Testis (tissue), 3 donors: ENCODE measurements around the gene TSPAN7. TPM values are rescaled to one million over a fixed set of nuclear protein-coding genes. Genes with fewer than 3 reads are reported as not detected.

Experiments used
- DNase-seq: peaks from one replicate; pipeline ENCODE4 v3.0.0-alpha.2; 2019
- H3K27ac ChIP-seq, 2 donors: fragments of 200-600 bp; sonication (generic); one replicate each; pipeline ENCODE4 v1.5.1; 2019
- H3K27me3 ChIP-seq: fragments of 200-600 bp; sonication (generic); one replicate; pipeline ENCODE4 v1.5.1; 2019
- H3K36me3 ChIP-seq: fragments of 200-600 bp; sonication (generic); one replicate; pipeline ENCODE4 v1.5.1; 2017; ENCODE audit warnings: low read depth; ENCODE audit errors: missing control alignments
- H3K4me1 ChIP-seq: fragments of 200-600 bp; sonication (generic); one replicate; pipeline ENCODE4 v1.5.1; 2019
- H3K4me3 ChIP-seq, 2 donors: fragments of 200-600 bp; sonication (generic); one replicate each; pipeline ENCODE4 v1.5.1; 2017 to 2019
- H3K9me3 ChIP-seq: fragments of 200-600 bp; sonication (generic); one replicate; pipeline ENCODE4 v1.5.1; 2017
- POLR2A ChIP-seq: fragments of 450-650 bp; IDR thresholded peaks from one replicate; pipeline ENCODE4 v1.6.1; 2017; ENCODE audit warnings: antibody characterized with exemption, mild to moderate bottlenecking, moderate library complexity
- WGBS, 2 donors: methylation state at CpG; one replicate each; pipeline ENCODE4 v1.1.5; 2018; 5-methylcytosine and 5-hydroxymethylcytosine counted together
- intact Hi-C: fragments of 100-400 bp; cut with DNase I; formaldehyde crosslinking; loops from one replicate; pipeline ENCODE4 v1.15.1; 2023; ENCODE audit warnings: low total_unique reads
- polyA plus RNA-seq: library from polyadenylated mRNA; stranded (reverse); fragments of 350-450 nt; fragmentation: Illumina TruSeq; extraction: RNeasy Lipid Tissue Mini Kit (QIAGEN cat#74804); gene quantifications from one replicate; pipeline ENCODE4 v1.2.3, GENCODE V29; 2014; ENCODE audit warnings: low read depth, low replicate concordance; ENCODE audit not compliant: insufficient read depth
- small RNA-seq, 2 donors: library from RNA; depleted of rRNA; stranded (forward); fragments of <200 nt; gene quantifications; one replicate each; pipeline ENCODE3, GENCODE V24; 2016
- total RNA-seq, 2 donors: library from RNA; depleted of rRNA; stranded (reverse); fragments of >200 nt; gene quantifications; one replicate each; pipeline ENCODE4 v1.2.3, GENCODE V29; 2016
- TF ChIP-seq, protein P1 (sequence below), 3 experiments: fragments of 450-650 bp in 2 of 3; fragments of 200-600 bp in 1 of 3; sonication (generic) in 1 of 3; IDR thresholded peaks; one replicate each; pipeline ENCODE4 v1.5.1; 2016 to 2019; ENCODE audit warnings: antibody characterized with exemption in 3 of 3, mild to moderate bottlenecking in 2 of 3, moderate library complexity in 1 of 3

Gene TSPAN7
- total and polyA plus RNA-seq, 3 donors from 2014 or later = 5.7 to 21.5 (median 6.4) TPM

DNA sequence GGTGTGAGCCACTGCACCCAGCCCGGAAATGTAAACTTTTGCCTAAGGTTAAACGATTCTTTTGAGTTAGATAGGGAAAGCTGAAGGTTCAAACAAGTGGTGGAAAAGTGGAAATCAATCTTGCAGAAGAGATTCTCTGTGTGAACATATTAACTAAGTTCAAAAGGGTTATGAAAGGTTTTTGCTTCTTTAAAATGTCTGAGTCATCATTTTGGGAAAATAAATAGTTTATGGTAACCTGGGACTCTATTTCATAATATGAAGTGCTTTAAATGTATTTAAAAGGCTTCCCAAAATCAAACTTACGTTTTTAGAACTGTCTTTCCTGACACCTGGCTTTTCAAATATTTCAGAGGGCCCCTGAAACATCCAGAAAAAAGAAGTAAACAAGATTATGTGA is 166.3 kb downstream of the TSPAN7 start:
- TF ChIP-seq, protein P1, sequence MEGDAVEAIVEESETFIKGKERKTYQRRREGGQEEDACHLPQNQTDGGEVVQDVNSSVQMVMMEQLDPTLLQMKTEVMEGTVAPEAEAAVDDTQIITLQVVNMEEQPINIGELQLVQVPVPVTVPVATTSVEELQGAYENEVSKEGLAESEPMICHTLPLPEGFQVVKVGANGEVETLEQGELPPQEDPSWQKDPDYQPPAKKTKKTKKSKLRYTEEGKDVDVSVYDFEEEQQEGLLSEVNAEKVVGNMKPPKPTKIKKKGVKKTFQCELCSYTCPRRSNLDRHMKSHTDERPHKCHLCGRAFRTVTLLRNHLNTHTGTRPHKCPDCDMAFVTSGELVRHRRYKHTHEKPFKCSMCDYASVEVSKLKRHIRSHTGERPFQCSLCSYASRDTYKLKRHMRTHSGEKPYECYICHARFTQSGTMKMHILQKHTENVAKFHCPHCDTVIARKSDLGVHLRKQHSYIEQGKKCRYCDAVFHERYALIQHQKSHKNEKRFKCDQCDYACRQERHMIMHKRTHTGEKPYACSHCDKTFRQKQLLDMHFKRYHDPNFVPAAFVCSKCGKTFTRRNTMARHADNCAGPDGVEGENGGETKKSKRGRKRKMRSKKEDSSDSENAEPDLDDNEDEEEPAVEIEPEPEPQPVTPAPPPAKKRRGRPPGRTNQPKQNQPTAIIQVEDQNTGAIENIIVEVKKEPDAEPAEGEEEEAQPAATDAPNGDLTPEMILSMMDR (IDR thresholded peaks at IDR 0.05) = no peak
- no peak for TF ChIP-seq POLR2A

DNA sequence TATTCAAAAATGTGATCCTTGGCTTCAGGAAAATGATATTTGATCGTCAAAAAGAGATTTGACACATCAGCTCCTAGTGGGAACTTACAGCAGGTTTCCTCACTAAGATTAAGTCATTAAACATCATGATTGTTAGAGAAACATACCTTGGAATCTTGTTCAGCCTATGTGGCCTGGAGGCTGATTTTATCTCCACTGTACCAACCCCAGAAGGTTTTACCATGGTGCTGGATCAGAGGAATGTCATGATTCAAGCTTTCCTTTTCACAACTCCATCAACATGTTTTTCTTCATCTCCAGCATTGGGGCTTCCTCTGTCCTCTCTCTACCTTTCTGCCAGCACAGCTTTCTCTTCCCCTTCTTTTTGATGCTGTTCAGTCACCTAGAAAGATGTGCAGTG is 171.5 kb downstream of the TSPAN7 start:
- TF ChIP-seq POLR2A = no peak
- TF ChIP-seq, protein P1 (IDR thresholded peaks at IDR 0.05) = no peak
- intact Hi-C loops = no loop called here
- no peaks in the 10 kb centered on the region for H3K4me1 ChIP-seq
- H3K27me3 ChIP-seq = no peaks in the 10 kb centered on the region
- no peak overlapping the region for H3K4me3 ChIP-seq
- no peak overlapping the region for H3K27ac ChIP-seq
- no peaks in the 10 kb centered on the region for H3K36me3 ChIP-seq
- WGBS, 2 donors = 83 to 95% methylated on average over 1 of the region's 1 CpG
- H3K9me3 ChIP-seq = no peaks in the 10 kb centered on the region
- DNase-seq = no peak

More for the DNA sequence above, 166.3 kb downstream of the TSPAN7 start:
- no peak for DNase-seq
- Histone ChIP-seq H3K27me3 (no peaks in the 10 kb centered on the region), H3K27ac (no peak overlapping the region), H3K36me3 (no peaks in the 10 kb centered on the region), H3K4me3 (no peak overlapping the region), H3K4me1 (no peaks in the 10 kb centered on the region), H3K9me3 (no peaks in the 10 kb centered on the region)
- intact Hi-C loops = no loop called here
- WGBS, 2 donors = 92% methylated on average over 3 of the region's 3 CpGs

Small RNA genes lying within 50 kb of the gene (small RNA-seq; reads per million reads assigned to genes)
- gene RNU7-7P = 0 reads per million in 2 donors

Other genes starting within 250 kb of the TSPAN7 start
- 10 to 100 TPM; 21.0 to 25.6 TPM for gene RPGR, start 234.0 kb upstream of the TSPAN7 start, total RNA-seq
- gene RPGR, start 234.0 kb upstream of the TSPAN7 start, polyA plus RNA-seq = 8.0 TPM
- under 1 TPM; 0.39 to 0.68 TPM for gene OTC, start 208.9 kb upstream of the TSPAN7 start, total RNA-seq
- 0.55 TPM for gene OTC, start 208.9 kb upstream of the TSPAN7 start, polyA plus RNA-seq
- gene MID1IP1, start 239.9 kb downstream of the TSPAN7 start, total RNA-seq = 100 to 1,000 TPM; 102 to 155 TPM
- 53.4 TPM for gene MID1IP1, start 239.9 kb downstream of the TSPAN7 start, polyA plus RNA-seq